GM18858 (cell line): ENCODE data around the gene CLDN8.
A peak's percentile ranks its signal among the peaks of the same experiment; 100 is the strongest.

ENCODE experiments used
- ATAC-seq: cut with Tn5 transposase; IDR thresholded peaks from one replicate; pipeline ENCODE4 v1.9.1; 2021; ENCODE audit not compliant: unreplicated experiment

The CLDN8 gene

DNA sequence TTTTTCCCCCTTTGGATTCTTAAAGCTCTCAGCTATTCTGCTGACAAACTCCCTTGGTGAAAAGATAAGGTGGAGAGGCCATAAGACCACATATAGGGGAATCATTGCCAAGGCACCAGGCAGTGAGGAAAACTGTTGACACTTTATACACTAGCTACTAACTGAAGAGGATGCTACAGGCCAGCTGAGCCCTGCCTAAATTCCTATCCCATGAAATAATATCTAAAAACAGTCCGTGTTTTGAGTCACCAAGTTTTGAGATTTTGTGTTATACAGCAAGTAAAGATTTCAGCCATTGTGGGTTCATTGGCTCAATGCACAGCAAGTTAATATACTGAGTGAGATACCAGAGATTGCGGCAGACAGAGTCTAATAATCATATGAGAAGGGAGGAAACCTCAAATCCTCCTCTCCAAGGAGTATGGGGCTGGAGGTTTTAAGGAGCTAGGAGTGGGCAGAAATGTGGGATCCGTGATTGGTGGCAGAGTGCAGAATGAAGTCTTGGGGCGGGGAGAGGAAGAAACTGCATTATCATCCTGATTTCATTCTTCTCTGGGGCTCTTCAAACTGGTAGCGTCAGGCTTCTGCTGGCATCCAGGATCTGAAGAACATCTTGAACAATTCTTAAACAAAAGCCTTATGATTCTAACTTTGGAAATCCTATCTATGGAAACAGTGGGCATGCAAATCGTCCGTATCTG lies 9.2 kb downstream of the CLDN8 start:
- ATAC-seq, result no peak

- ATAC-seq, result no peak
Observed at GRCh38 chr21:30200000-30200399, 15.9 kb downstream of the CLDN8 start.

DNA sequence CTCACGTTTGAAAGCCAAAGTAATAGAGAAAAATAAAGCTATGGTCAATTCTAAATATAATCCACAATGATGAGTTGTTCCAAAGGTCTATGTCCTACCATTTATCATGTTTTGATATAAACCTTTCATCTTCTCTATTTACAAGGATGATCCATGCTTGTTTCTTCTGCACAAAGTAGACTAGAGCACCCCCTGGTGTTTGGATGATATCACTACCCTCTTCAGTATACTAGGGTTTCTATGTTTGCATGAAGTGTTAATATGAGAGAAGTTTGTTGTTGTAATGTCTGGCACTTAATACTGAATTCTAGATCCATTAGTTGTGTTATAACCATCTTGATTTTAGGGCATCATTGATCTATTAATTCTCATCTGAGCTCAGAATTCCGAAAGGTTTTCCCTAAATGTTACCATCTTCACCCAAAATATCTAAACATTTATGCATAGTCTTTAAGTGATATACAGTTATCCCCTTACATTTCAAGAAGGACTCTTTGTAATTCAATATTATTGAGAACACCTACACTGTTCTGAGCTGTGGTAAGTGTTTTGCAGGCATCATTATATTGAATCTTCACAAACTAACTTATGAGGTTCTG lies 21.1 kb downstream of the CLDN8 start:
- ATAC-seq, result peak; percentile 57

DNA sequence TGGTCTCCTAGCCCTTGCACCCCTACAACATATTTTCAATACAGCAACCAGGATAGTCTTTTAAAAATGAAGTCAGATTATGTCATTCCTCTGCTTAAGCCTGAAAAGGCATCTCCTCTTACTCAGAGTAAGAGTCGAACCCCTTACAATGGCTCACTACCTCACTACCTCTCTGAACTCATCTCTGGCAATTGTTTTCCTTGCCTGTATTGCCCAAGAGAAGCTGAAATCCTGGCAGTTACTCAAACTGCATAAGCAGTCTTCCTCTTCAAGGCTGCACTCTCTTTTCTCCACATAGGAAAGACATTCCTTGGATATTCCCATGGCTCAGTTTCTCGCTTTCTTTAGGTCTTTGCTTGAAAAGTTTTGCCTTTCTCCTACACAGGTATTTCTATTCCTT lies 22.7 kb downstream of the CLDN8 start:
- ATAC-seq, result no peak

GRCh38 chr21:30190554-30190953 lies 25.3 kb downstream of the CLDN8 start:
- no peak for ATAC-seq

- ATAC-seq, result no peak
Observed at GRCh38 chr21:30189773-30190172, 26.1 kb downstream of the CLDN8 start.

GRCh38 chr21:30186242-30186641 lies 29.7 kb downstream of the CLDN8 start:
- ATAC-seq, result no peak

GRCh38 chr21:30168086-30168485 lies 47.8 kb downstream of the CLDN8 start:
- no peak for ATAC-seq

DNA sequence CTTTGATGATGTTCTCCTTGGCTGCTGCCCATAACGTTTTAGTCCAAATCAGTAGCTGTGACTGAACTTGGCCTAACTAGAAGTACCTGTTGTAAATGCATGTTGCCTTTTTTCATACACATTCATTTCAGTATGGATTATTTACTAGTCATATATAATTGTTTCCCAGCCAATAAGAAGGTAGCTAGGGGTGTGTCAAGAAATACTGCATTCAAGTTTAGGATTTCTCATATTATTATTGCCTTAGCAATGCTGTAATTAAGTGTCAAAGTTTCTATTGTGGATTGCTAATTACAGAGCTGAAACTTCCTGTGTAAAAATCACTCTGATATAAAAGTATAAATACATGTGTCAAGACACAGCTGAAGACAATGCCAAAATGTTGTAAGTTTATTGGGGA lies 49.2 kb downstream of the CLDN8 start, which contains the start of gene CLDN17:
Gene CLDN17, minus strand, starts transcription at position 101 of the 400 bp plus-strand sequence. CDS start 188 bp downstream, outside the sequence.
- ATAC-seq, result no peak

DNA sequence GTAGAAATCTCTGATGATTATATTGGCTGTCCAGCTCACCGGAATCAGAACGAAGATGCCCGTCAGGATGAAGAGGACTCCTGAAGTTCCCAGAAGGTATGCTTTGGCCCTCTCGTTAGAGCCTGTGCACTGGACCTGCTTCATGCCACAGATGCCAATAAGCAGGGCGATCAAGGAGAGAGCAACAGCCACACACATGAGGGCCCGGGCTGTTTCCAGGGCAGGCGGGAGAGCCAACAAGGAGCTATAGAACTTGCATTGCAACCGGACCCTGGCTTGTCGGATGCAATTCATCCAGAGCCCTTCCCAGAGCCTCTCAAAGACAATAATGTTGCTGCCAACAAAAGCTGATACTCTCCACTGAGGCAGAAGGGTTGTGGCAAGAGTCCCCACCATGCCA lies 49.7 kb downstream of the CLDN8 start:
- no peak for ATAC-seq

DNA sequence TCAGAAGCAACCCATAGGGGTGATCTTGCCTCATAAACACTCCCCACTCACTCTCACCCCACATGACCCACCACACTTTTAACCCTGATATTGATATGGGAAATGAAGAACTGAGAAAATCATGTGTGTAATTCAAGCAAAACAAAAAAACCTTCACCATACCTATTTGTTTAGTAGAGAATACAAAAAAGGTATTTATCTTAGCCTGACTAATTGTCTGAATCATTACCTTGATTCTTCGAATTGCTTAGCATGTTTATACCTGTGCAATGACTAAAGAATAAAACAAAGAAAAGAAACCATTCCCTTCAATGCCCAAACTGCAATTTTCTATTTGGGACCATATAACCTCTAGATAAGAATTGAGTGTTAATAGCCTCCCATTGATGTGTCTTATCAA lies 51.1 kb downstream of the CLDN8 start:
- ATAC-seq, result no peak
